ENCODE data around the gene ITPKC. TPM values are rescaled to one million over a fixed set of nuclear protein-coding genes. Genes with fewer than 3 reads are reported as not detected.

Gene ITPKC
- total and polyA plus RNA-seq, 9 of the 15 experiments (the other 6 are each of a cell fraction or from before 2014, with no cell fraction given) = 0.08 to 9.3 (median 5.8) TPM

DNA sequence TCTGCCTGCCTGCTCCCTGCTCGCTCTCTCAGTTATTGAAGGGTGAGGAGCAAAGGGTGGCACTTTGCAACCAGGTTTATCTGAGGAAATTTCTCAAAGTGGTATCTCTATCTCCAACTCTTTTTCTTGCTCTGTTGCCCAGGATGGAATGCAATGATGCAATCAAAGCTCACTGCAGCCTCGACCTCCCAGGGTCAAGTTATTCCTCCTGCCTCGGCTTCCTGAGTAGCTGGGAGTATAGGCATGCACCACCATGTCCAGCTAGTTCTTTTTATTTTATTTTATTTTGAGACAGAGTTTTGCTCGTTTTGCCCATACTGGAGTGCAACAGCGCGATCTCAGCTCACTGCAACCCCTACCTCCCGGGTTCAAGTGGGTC, 28.5 kb downstream of the ITPKC start:
- FAIRE-seq = no peak
- H3K4me1 ChIP-seq (replicated peaks in 1 of 2; ENCODE audit: control insufficient read depth in 2 of 2, insufficient read depth in 2 of 2, low read length in 2 of 2) = peaks cover 17 to 46% of the 10 kb centered on the region in 2 experiments
- peaks cover 7% of the 10 kb centered on the region; the same call in 2 of the 3 replicates for H3K36me3 ChIP-seq (ENCODE audit: control insufficient read depth, insufficient read depth, low read length)
- H3K4me2 ChIP-seq (ENCODE audit: insufficient read depth, low read length) = no peak overlapping the region
- DNase-seq (ENCODE audit: extremely low read depth in 1 of 4, low spot score in 3 of 4) = no peak
- in situ Hi-C loops (cut with MboI) (no loop called here), intact Hi-C loops (cut with micrococcal nuclease) (no loop called here)
- H3K4me3 ChIP-seq = no peak overlapping the region
- ChIA-PET CTCF (ENCODE audit: low intra/inter-chr PET ratio) (no interaction called here), POLR2A (interaction anchor here (0.7 to 1.8 kb wide), 3 partner anchors 10 to 22 kb away, joined by 3 to 6 read pairs (median 3); no protein-coding TSS in a partner anchor)
- ATAC-seq = no peak
- H4K20me1 ChIP-seq (replicated peaks; ENCODE audit: control insufficient read depth, insufficient read depth, low read length) = no peaks in the 10 kb centered on the region
- H2AFZ ChIP-seq (ENCODE audit: low read depth, low read length) = no peak overlapping the region
- no TSS peak for BruUV-seq (replicated peaks)
- H3K27ac ChIP-seq (ENCODE audit: extremely low read depth, low read depth, low read length) = no peak overlapping the region
- 63% methylated on average over 7 of the region's 7 CpGs for WGBS (ENCODE audit: insufficient coverage, low coverage, missing lambda C conversion rate)
- no peaks in the 10 kb centered on the region for H3K9me1 ChIP-seq (ENCODE audit: control insufficient read depth, insufficient read depth, low read length)
- no peaks in the 10 kb centered on the region for H3K9me3 ChIP-seq (replicated peaks; ENCODE audit: control insufficient read depth, insufficient read depth, low read depth, low read length)
- H3K27me3 ChIP-seq (ENCODE audit: control insufficient read depth in 2 of 2, insufficient read depth in 2 of 2, low read length in 2 of 2) = no peaks in the 10 kb centered on the region
- H3K79me2 ChIP-seq (ENCODE audit: control insufficient read depth, insufficient read depth, low read length) = peaks cover 25% of the 10 kb centered on the region
- peak overlapping the region in 1 of 2 experiments; percentile 85; a peak in 1 of 4 replicates for H3K9ac ChIP-seq (ENCODE audit: insufficient read depth in 1 of 2, low read depth in 2 of 2, low read length in 2 of 2)
- TF ChIP-seq CEBPG (CRISPR knock-in tag; IDR thresholded peaks at IDR 0.05) = peak; percentile 10; the same call in 1 of the 2 replicates
- peak; percentile 63 to 77 for TF ChIP-seq CEBPG (tag; conservative IDR thresholded peaks at IDR 0.05 in 1 of 2, IDR thresholded peaks at IDR 0.05 in 1 of 2)
- TF ChIP-seq EHMT2 (IDR thresholded peaks at IDR 0.05) = no peak
- 0 out of 2 replicates have a peak, but pooled peaks have one; percentile 10 for TF ChIP-seq CXXC5 (CRISPR knock-in tag; IDR thresholded peaks at IDR 0.05)
- no peak for TF ChIP-seq ZNF518B (CRISPR knock-in tag; IDR thresholded peaks at IDR 0.05)
- no peak for TF ChIP-seq CREBBP (IDR thresholded peaks at IDR 0.05; ENCODE audit: low read depth, low read length)
- TF ChIP-seq GATAD2B (IDR thresholded peaks at IDR 0.05; ENCODE audit: borderline replicate concordance) = no peak
- TF ChIP-seq, protein P1, sequence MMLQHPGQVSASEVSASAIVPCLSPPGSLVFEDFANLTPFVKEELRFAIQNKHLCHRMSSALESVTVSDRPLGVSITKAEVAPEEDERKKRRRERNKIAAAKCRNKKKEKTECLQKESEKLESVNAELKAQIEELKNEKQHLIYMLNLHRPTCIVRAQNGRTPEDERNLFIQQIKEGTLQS (IDR thresholded peaks at IDR 0.05) = peak; percentile 73
- TF ChIP-seq, protein P1 (CRISPR knock-in tag; conservative IDR thresholded peaks at IDR 0.05) = no peak
- no peak for TF ChIP-seq ARID1B (IDR thresholded peaks at IDR 0.05)
- no peak for TF ChIP-seq ADNP (tag; IDR thresholded peaks at IDR 0.05)
